Trophoblast cell (in vitro differentiated cells and primary cell): ENCODE data around the gene USP21.

Experiments used
- DNase-seq, 2 donors: peaks; one replicate each; pipeline ENCODE4 v3.0.0-alpha.2; 2016
- H2AFZ ChIP-seq: 2 replicates; pipeline ENCODE4 v1.6.1; 2013; ENCODE audit warnings: low read length, moderate library complexity, mild to moderate bottlenecking; ENCODE audit not compliant: insufficient read depth, poor library complexity
- H2AK5ac ChIP-seq: 2 replicates; pipeline ENCODE4 v1.6.1; 2013; ENCODE audit warnings: mild to moderate bottlenecking, low read length
- H2BK120ac ChIP-seq: 2 replicates; pipeline ENCODE4 v1.6.1; 2013; ENCODE audit warnings: low read length, mild to moderate bottlenecking, moderate library complexity; ENCODE audit not compliant: insufficient read depth, poor library complexity
- H2BK12ac ChIP-seq: 2 replicates; pipeline ENCODE4 v1.6.1; 2013; ENCODE audit warnings: mild to moderate bottlenecking, low read length, moderate library complexity
- H2BK5ac ChIP-seq: 2 replicates; pipeline ENCODE4 v1.6.1; 2013; ENCODE audit warnings: low read length, low read depth, moderate library complexity, mild to moderate bottlenecking; ENCODE audit not compliant: poor library complexity
- H3K14ac ChIP-seq: 2 replicates; pipeline ENCODE4 v1.6.1; 2013; ENCODE audit warnings: mild to moderate bottlenecking, low read length
- H3K18ac ChIP-seq: 2 replicates; pipeline ENCODE4 v1.6.1; 2013; ENCODE audit warnings: mild to moderate bottlenecking, low read length
- H3K23ac ChIP-seq: 2 replicates; pipeline ENCODE4 v1.6.1; 2013; ENCODE audit warnings: low read length
- H3K27ac ChIP-seq: 2 replicates; pipeline ENCODE4 v1.5.1; 2013; ENCODE audit warnings: low read depth, mild to moderate bottlenecking, inconsistent platforms, low read length, moderate library complexity
- H3K27me3 ChIP-seq: 2 replicates; pipeline ENCODE4 v1.6.1; 2013; ENCODE audit warnings: inconsistent platforms, mild to moderate bottlenecking, low read length, moderate library complexity; ENCODE audit not compliant: insufficient read depth
- H3K36me3 ChIP-seq, 2 experiments: 1 replicate in 1 of 2; 2 replicates in 1 of 2; pipeline ENCODE4 v1.6.1; 2013; ENCODE audit warnings: low read length in 2 of 2, mild to moderate bottlenecking in 2 of 2, moderate library complexity in 1 of 2; ENCODE audit not compliant: insufficient read depth in 2 of 2, control insufficient read depth in 1 of 2
- H3K4ac ChIP-seq: 2 replicates; pipeline ENCODE4 v1.6.1; 2013; ENCODE audit warnings: low read depth, mild to moderate bottlenecking, low read length, moderate library complexity
- H3K4me1 ChIP-seq, 2 experiments: 1 replicate in 1 of 2; 2 replicates in 1 of 2; pipeline ENCODE4 v1.6.1; 2013; ENCODE audit warnings: low read length in 2 of 2, mild to moderate bottlenecking in 2 of 2, moderate library complexity in 1 of 2; ENCODE audit not compliant: insufficient read depth in 2 of 2, control insufficient read depth in 1 of 2
- H3K4me2 ChIP-seq: 2 replicates; pipeline ENCODE4 v1.6.1; 2013; ENCODE audit warnings: inconsistent platforms, mild to moderate bottlenecking, low read length, moderate library complexity
- H3K4me3 ChIP-seq: 2 replicates; pipeline ENCODE4 v1.5.1; 2013; ENCODE audit warnings: mild to moderate bottlenecking, low read depth, low read length, inconsistent platforms
- H3K79me1 ChIP-seq: one replicate; pipeline ENCODE4 v1.6.1; 2013; ENCODE audit warnings: low read length
- H3K79me2 ChIP-seq: 2 replicates; pipeline ENCODE4 v1.6.1; 2013; ENCODE audit warnings: low read length, mild to moderate bottlenecking; ENCODE audit not compliant: control insufficient read depth, insufficient read depth, poor library complexity
- H3K9ac ChIP-seq: 2 replicates; pipeline ENCODE4 v1.6.1; 2013; ENCODE audit warnings: mild to moderate bottlenecking, low read length
- H3K9me3 ChIP-seq: 2 replicates; pipeline ENCODE4 v1.6.1; 2013; ENCODE audit warnings: low read depth, mild to moderate bottlenecking, control low read depth, inconsistent platforms, low read length; ENCODE audit not compliant: insufficient read depth
- H4K12ac ChIP-seq: 2 replicates; pipeline ENCODE4 v1.6.1; 2013; ENCODE audit warnings: low read depth, mild to moderate bottlenecking, low read length, moderate library complexity
- H4K8ac ChIP-seq: 2 replicates; pipeline ENCODE4 v1.6.1; 2013; ENCODE audit warnings: low read depth, mild to moderate bottlenecking, low read length, moderate library complexity
- H4K91ac ChIP-seq: one replicate; pipeline ENCODE4 v1.6.1; 2013; ENCODE audit warnings: low read depth, mild to moderate bottlenecking, low read length, moderate library complexity
- WGBS: extraction: QIAGEN DNeasy Blood & Tissue Kit; methylation state at CpG from one replicate; pipeline ENCODE4 v1.1.7; 2013; ENCODE audit warnings: missing lambda C conversion rate; ENCODE audit not compliant: insufficient read length, insufficient coverage; ENCODE audit errors: extremely low coverage; 5-methylcytosine and 5-hydroxymethylcytosine counted together

Gene USP21

GRCh38 chr1:161163793-161164192 is 4.5 kb downstream of the USP21 start:
- Histone ChIP-seq H2AK5ac (no peak overlapping the region), H3K14ac (no peak overlapping the region), H3K27me3 (no peaks in the 10 kb centered on the region), H3K9me3 (peaks cover 2% of the 10 kb centered on the region), H2BK5ac (no peak overlapping the region), H3K27ac (no peak overlapping the region), H3K4me2 (no peak overlapping the region), H3K79me1 (peaks cover 7% of the 10 kb centered on the region), H2BK12ac (no peak overlapping the region), H3K9ac (no peak overlapping the region), H3K4ac (no peak overlapping the region), H4K12ac (no peak overlapping the region), H2AFZ (no peak overlapping the region), H2BK120ac (no peak overlapping the region), H4K91ac (no peak overlapping the region), H3K4me1 (peaks cover 17 to 18% of the 10 kb centered on the region in 2 experiments), H3K79me2 (peaks cover 8% of the 10 kb centered on the region), H3K36me3 (peaks cover 24 to 40% of the 10 kb centered on the region in 2 experiments), H3K23ac (no peak overlapping the region), H3K18ac (no peak overlapping the region), H3K4me3 (no peak overlapping the region), H4K8ac (no peak overlapping the region)
- WGBS = no CpG with 5 or more reads among the region's 5 CpGs
- DNase-seq = no peak

DNA sequence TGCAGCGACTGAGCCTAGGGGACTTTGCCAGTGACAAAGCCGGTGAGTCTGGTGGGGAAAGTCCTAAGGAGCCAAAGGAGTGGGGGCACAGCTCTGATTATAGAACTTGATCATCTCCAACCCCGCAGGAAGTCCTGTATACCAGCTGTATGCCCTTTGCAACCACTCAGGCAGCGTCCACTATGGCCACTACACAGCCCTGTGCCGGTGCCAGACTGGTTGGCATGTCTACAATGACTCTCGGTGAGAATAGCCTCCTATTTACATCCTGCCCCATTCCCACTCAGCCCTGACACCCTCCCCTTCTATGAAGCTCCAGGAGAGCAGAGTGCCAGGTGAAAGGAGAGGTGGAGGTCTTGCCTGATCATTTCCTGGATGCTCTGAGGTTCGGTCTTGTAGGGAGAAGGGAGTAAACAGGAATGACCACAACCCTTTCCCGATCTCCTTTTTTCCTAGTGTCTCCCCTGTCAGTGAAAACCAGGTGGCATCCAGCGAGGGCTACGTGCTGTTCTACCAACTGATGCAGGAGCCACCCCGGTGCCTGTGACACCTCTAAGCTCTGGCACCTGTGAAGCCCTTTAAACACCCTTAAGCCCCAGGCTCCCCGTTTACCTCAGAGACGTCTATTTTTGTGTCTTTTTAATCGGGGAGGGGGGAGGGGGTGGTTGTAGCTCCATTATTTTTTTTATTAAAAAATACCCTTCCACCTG is 5.8 kb downstream of the USP21 start:
- H3K27ac ChIP-seq = no peak overlapping the region
- H4K91ac ChIP-seq = no peak overlapping the region
- H3K27me3 ChIP-seq = no peaks in the 10 kb centered on the region
- no peak overlapping the region for H4K12ac ChIP-seq
- H2BK5ac ChIP-seq = no peak overlapping the region
- H3K4me1 ChIP-seq = peaks cover 11 to 12% of the 10 kb centered on the region in 2 experiments
- H3K9me3 ChIP-seq = peaks cover 2% of the 10 kb centered on the region
- H3K14ac ChIP-seq = no peak overlapping the region
- H4K8ac ChIP-seq = peak overlapping the region; percentile 4
- DNase-seq = no peak
- no peak overlapping the region for H2AFZ ChIP-seq
- H3K4me3 ChIP-seq = no peak overlapping the region
- no peak overlapping the region for H2BK120ac ChIP-seq
- H3K36me3 ChIP-seq = peaks cover 26 to 42% of the 10 kb centered on the region in 2 experiments
- peak overlapping the region; percentile 97 for H3K4me2 ChIP-seq
- no peak overlapping the region for H3K4ac ChIP-seq
- H3K79me1 ChIP-seq = no peaks in the 10 kb centered on the region
- no peak overlapping the region for H3K18ac ChIP-seq
- H3K79me2 ChIP-seq = no peaks in the 10 kb centered on the region
- H2AK5ac ChIP-seq = no peak overlapping the region
- H3K23ac ChIP-seq = no peak overlapping the region
- no peak overlapping the region for H2BK12ac ChIP-seq
- no peak overlapping the region for H3K9ac ChIP-seq
- no CpG with 5 or more reads among the region's 14 CpGs for WGBS

GRCh38 chr1:161165742-161166668 is 6.7 kb downstream of the USP21 start, which contains the start of gene PPOX:
Gene PPOX (plus strand): TSS chr1:161166426. CDS start chr1:161166848, 422 bp downstream.
- peak; percentile 97 to 98 for DNase-seq
- Histone ChIP-seq H4K91ac (peak within 1 kb of the TSS; percentile 16), H3K27me3 (no peaks in the 10 kb centered on the region), H3K79me2 (no peaks in the 10 kb centered on the region), H3K9ac (peak within 1 kb of the TSS; percentile 84), H2BK5ac (peak within 1 kb of the TSS; percentile 21), H3K9me3 (peaks cover 2% of the 10 kb centered on the region), H3K18ac (peak within 1 kb of the TSS; percentile 19), H3K4ac (no peak within 1 kb of the TSS), H2BK12ac (no peak within 1 kb of the TSS), H4K12ac (peak within 1 kb of the TSS; percentile 34), H4K8ac (peak within 1 kb of the TSS; percentile 78), H3K4me1 (peaks cover 8 to 9% of the 10 kb centered on the region in 2 experiments), H3K36me3 (peaks cover 26 to 45% of the 10 kb centered on the region in 2 experiments), H3K79me1 (no peaks in the 10 kb centered on the region), H3K23ac (no peak within 1 kb of the TSS), H2AFZ (peak within 1 kb of the TSS; percentile 70), H2BK120ac (no peak within 1 kb of the TSS), H2AK5ac (peak within 1 kb of the TSS; percentile 23), H3K4me2 (peak within 1 kb of the TSS; percentile 97), H3K27ac (peak within 1 kb of the TSS; percentile 29), H3K14ac (peak within 1 kb of the TSS; percentile 65), H3K4me3 (peak within 1 kb of the TSS; percentile 85)
- no CpG with 5 or more reads among the region's 54 CpGs for WGBS

DNA sequence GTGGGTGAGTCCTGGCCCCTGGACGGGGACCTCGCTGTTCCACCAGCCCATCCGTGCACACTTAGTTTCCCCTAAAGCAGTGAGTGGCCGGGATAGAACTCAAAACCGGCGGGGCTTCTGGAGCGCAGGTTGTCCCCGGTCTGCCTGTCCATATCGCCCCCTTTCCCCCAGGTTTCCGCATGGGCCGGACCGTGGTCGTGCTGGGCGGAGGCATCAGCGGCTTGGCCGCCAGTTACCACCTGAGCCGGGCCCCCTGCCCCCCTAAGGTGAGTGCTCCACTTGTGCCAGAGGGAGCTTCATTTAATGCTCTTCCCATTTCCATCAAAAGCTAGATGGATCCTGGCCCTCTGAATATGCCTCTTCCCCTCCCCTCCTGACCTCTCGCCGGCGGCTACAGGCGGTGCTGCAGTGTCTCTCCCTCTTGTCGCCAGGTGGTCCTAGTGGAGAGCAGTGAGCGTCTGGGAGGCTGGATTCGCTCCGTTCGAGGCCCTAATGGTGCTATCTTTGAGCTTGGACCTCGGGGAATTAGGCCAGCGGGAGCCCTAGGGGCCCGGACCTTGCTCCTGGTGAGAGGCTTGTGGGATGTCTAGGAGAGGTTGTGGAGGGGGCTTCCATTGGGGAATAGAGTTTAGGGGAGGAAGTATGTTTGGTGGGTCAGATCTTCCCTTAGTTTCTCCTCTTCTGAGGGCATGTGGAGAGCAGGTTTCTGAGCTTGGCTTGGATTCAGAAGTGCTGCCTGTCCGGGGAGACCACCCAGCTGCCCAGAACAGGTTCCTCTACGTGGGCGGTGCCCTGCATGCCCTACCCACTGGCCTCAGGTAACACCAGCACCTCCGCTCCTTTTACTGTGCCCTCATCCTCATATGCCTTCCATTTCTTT is 7.6 kb downstream of the USP21 start:
- Histone ChIP-seq H2BK120ac (no peak overlapping the region), H3K18ac (peak overlapping the region; percentile 19), H4K8ac (peak overlapping the region; percentile 78), H4K12ac (peak overlapping the region; percentile 34), H3K4ac (no peak overlapping the region), H3K27ac (peak overlapping the region; percentile 7), H3K4me2 (peak overlapping the region; percentile 97), H2BK12ac (no peak overlapping the region), H3K36me3 (peaks cover 27 to 44% of the 10 kb centered on the region in 2 experiments), H3K27me3 (no peaks in the 10 kb centered on the region), H4K91ac (peak overlapping the region; percentile 16), H3K23ac (no peak overlapping the region), H2AK5ac (peak overlapping the region; percentile 23), H2AFZ (peak overlapping the region; percentile 70), H3K4me1 (peaks cover 8 to 9% of the 10 kb centered on the region in 2 experiments), H3K9ac (peak overlapping the region; percentile 84), H3K79me1 (no peaks in the 10 kb centered on the region), H3K4me3 (peak overlapping the region; percentile 85), H3K79me2 (no peaks in the 10 kb centered on the region), H3K9me3 (peaks cover 2% of the 10 kb centered on the region), H3K14ac (peak overlapping the region; percentile 65), H2BK5ac (no peak overlapping the region)
- DNase-seq = peak in 1 of 2 donors; percentile 16
- WGBS = no CpG with 5 or more reads among the region's 33 CpGs
